ENCODE results near the gene RUFY1.

GRCh38 chr5:179607160-179607931 lies 57.0 kb downstream of the RUFY1 start:
- TF ChIP-seq ZNF143 (CRISPR knock-in tag; IDR thresholded peaks at IDR 0.05) (no peak), JUN (CRISPR knock-in tag; IDR thresholded peaks at IDR 0.05) (no peak), MAZ (IDR thresholded peaks at IDR 0.05; ENCODE audit: borderline replicate concordance, low read depth, low read length) (no peak), MAZ (CRISPR knock-in tag; IDR thresholded peaks at IDR 0.05; ENCODE audit: low read depth) (no peak)
